Small intestine (tissue), 7 donors: ENCODE data around the gene CDH22. TPM values are rescaled to one million over a fixed set of nuclear protein-coding genes. Genes with fewer than 3 reads are reported as not detected.
A peak's percentile ranks its signal among the peaks of the same experiment; 100 is the strongest.

ENCODE experiments used
- DNase-seq, 2 donors: peaks; one replicate each; pipeline versions ENCODE4 v3.0.0 to v3.0.0-alpha.2; 2013
- FAIRE-seq: peaks from 2 replicates; lab custom pipeline; 2012; peaks lifted over from hg19 to GRCh38; lab: Jason Lieb, UNC
- H3K27ac ChIP-seq, 3 donors: one replicate each; pipeline ENCODE4 v1.5.1; 2013; ENCODE audit warnings: low read length in 2 of 3, mild to moderate bottlenecking in 2 of 3, control low read depth in 1 of 3, inconsistent platforms in 1 of 3, low read depth in 1 of 3, moderate library complexity in 1 of 3
- H3K27me3 ChIP-seq, 3 donors: one replicate each; pipeline ENCODE4 v1.6.1; 2013; ENCODE audit warnings: low read length in 3 of 3, inconsistent platforms in 1 of 3; ENCODE audit not compliant: control insufficient read depth in 3 of 3, insufficient read depth in 3 of 3
- H3K36me3 ChIP-seq, 3 donors: one replicate each; pipeline ENCODE4 v1.6.1; 2013; ENCODE audit warnings: low read length in 3 of 3, inconsistent platforms in 1 of 3, low read depth in 1 of 3, mild to moderate bottlenecking in 1 of 3, moderate library complexity in 1 of 3; ENCODE audit not compliant: control insufficient read depth in 3 of 3, insufficient read depth in 2 of 3
- H3K4me1 ChIP-seq, 3 donors: one replicate each; pipeline ENCODE4 v1.6.1; 2013; ENCODE audit warnings: low read length in 2 of 3, inconsistent platforms in 1 of 3, low read depth in 1 of 3, mild to moderate bottlenecking in 1 of 3, moderate library complexity in 1 of 3; ENCODE audit not compliant: control insufficient read depth in 3 of 3, insufficient read depth in 2 of 3
- H3K4me3 ChIP-seq, 3 donors: one replicate each; pipeline ENCODE4 v1.5.1; 2013; ENCODE audit warnings: low read length in 3 of 3, control low read depth in 1 of 3, inconsistent platforms in 1 of 3, low read depth in 1 of 3, mild to moderate bottlenecking in 1 of 3, moderate library complexity in 1 of 3
- H3K9me3 ChIP-seq, 2 donors: one replicate each; pipeline ENCODE4 v1.6.1; 2013; ENCODE audit warnings: low read depth in 1 of 2, low read length in 1 of 2; ENCODE audit not compliant: control insufficient read depth in 2 of 2, insufficient read depth in 1 of 2
- WGBS, 3 donors: extraction: QIAGEN DNeasy Blood & Tissue Kit; methylation state at CpG; one replicate each; pipeline ENCODE4 v1.1.7; 2013; 5-methylcytosine and 5-hydroxymethylcytosine counted together
- polyA plus RNA-seq, 4 donors: library from polyadenylated mRNA; stranded (reverse) in 3 of 4; unstranded in 1 of 4; fragments of 200-250 nt in 3 of 4; fragments of 120-200 nt in 1 of 4; gene quantifications; one replicate each; pipeline versions ENCODE4 v1.2.1 to v1.2.3, GENCODE V29; 2013
- donor health status: healthy with polysubstance abuse.
- donor health status: control.
- donor health status: control.
- donor health status: Bipolar disorder and iron deficiency.
- donor health status: healthy.

The CDH22 gene
- polyA plus RNA-seq, 4 donors, result 0.03 to 0.84 TPM; not detected in 2

- WGBS, 3 donors, result 76 to 77% (median 76%) methylated on average over 13 of the region's 13 CpGs
- Histone ChIP-seq H3K27me3 (peaks cover 0 to 18% (median 7%) of the 10 kb centered on the region in 3 donors), H3K9me3 (no peaks in the 10 kb centered on the region), H3K4me3 (no peak overlapping the region), H3K27ac (no peak overlapping the region), H3K4me1 (no peaks in the 10 kb centered on the region), H3K36me3 (no peaks in the 10 kb centered on the region)
- FAIRE-seq, result no peak
- no peak for DNase-seq
Observed at GRCh38 chr20:46330831-46331371, 22.6 kb upstream of the CDH22 start.

GRCh38 chr20:46330072-46330763, 21.9 kb upstream of the CDH22 start:
- FAIRE-seq, result no peak
- H3K4me3 ChIP-seq, result no peak overlapping the region
- no peak overlapping the region for H3K27ac ChIP-seq

GRCh38 chr20:46328200-46328882, 20.0 kb upstream of the CDH22 start:
- H3K27ac ChIP-seq, result no peak overlapping the region
- 43 to 52% (median 44%) methylated on average over 16 of the region's 16 CpGs for WGBS, 3 donors
- peaks cover 0 to 14% (median 8%) of the 10 kb centered on the region in 3 donors for H3K27me3 ChIP-seq
- DNase-seq, result no peak
- H3K4me3 ChIP-seq, result no peak overlapping the region
- FAIRE-seq, result no peak
- no peaks in the 10 kb centered on the region for H3K9me3 ChIP-seq
- H3K36me3 ChIP-seq, result no peaks in the 10 kb centered on the region
- H3K4me1 ChIP-seq, result no peaks in the 10 kb centered on the region

More at GRCh38 chr20:46330072-46330763, 21.9 kb upstream of the CDH22 start:
- 16 to 54% (median 29%) methylated on average over 9 to 13 of the region's 13 CpGs for WGBS, 3 donors
- Histone ChIP-seq H3K9me3 (no peaks in the 10 kb centered on the region), H3K27me3 (peaks cover 0 to 15% (median 7%) of the 10 kb centered on the region in 3 donors), H3K36me3 (no peaks in the 10 kb centered on the region), H3K4me1 (no peaks in the 10 kb centered on the region)
- no peak for DNase-seq

GRCh38 chr20:46327557-46327956, 19.3 kb upstream of the CDH22 start:
- H3K9me3 ChIP-seq, result no peaks in the 10 kb centered on the region

GRCh38 chr20:46325789-46326188, 17.5 kb upstream of the CDH22 start:
- 42 to 65% (median 60%) methylated on average over 1 of the region's 1 CpG for WGBS, 3 donors
- Histone ChIP-seq H3K27ac (no peak overlapping the region), H3K27me3 (peaks cover 0 to 15% (median 8%) of the 10 kb centered on the region in 3 donors), H3K36me3 (no peaks in the 10 kb centered on the region), H3K9me3 (no peaks in the 10 kb centered on the region), H3K4me3 (no peak overlapping the region), H3K4me1 (no peaks in the 10 kb centered on the region)
- FAIRE-seq (no peak), DNase-seq (no peak)

More at GRCh38 chr20:46327557-46327956, 19.3 kb upstream of the CDH22 start:
- WGBS, 3 donors, result 88 to 92% (median 88%) methylated on average over 6 of the region's 6 CpGs
- FAIRE-seq (no peak), DNase-seq (no peak)
- Histone ChIP-seq H3K27me3 (peaks cover 0 to 14% (median 8%) of the 10 kb centered on the region in 3 donors), H3K36me3 (no peaks in the 10 kb centered on the region), H3K4me1 (no peaks in the 10 kb centered on the region), H3K4me3 (no peak overlapping the region), H3K27ac (no peak overlapping the region)

- DNase-seq (peak; percentile 24 to 30), FAIRE-seq (no peak)
- H3K27ac ChIP-seq, result no peak overlapping the region
- H3K27me3 ChIP-seq, result peaks cover 0 to 17% (median 8%) of the 10 kb centered on the region in 3 donors
- WGBS, 3 donors, result 50 to 65% (median 56%) methylated on average over 6 of the region's 6 CpGs
- H3K9me3 ChIP-seq, result no peaks in the 10 kb centered on the region
- H3K4me3 ChIP-seq, result no peak overlapping the region
- no peaks in the 10 kb centered on the region for H3K4me1 ChIP-seq
- no peaks in the 10 kb centered on the region for H3K36me3 ChIP-seq
Observed at GRCh38 chr20:46324960-46325703, 16.8 kb upstream of the CDH22 start.

- FAIRE-seq (no peak), DNase-seq (no peak)
- H3K9me3 ChIP-seq, result no peaks in the 10 kb centered on the region
- WGBS, 3 donors, result 31 to 62% (median 37%) methylated on average over 7 of the region's 7 CpGs
- H3K27ac ChIP-seq, result no peak overlapping the region
- no peaks in the 10 kb centered on the region for H3K36me3 ChIP-seq
- peaks cover 0 to 16% (median 8%) of the 10 kb centered on the region in 3 donors for H3K27me3 ChIP-seq
- H3K4me1 ChIP-seq, result no peaks in the 10 kb centered on the region
- H3K4me3 ChIP-seq, result no peak overlapping the region
Observed at GRCh38 chr20:46324379-46324778, 16.1 kb upstream of the CDH22 start.

- WGBS, 3 donors, result 17 to 53% (median 50%) methylated on average over 10 of the region's 10 CpGs
- FAIRE-seq, result no peak
- H3K27me3 ChIP-seq, result peaks cover 0 to 19% (median 6%) of the 10 kb centered on the region in 3 donors
Observed at GRCh38 chr20:46323557-46323956, 15.3 kb upstream of the CDH22 start.

More at GRCh38 chr20:46323557-46323956, 15.3 kb upstream of the CDH22 start:
- Histone ChIP-seq H3K27ac (no peak overlapping the region), H3K36me3 (no peaks in the 10 kb centered on the region), H3K9me3 (no peaks in the 10 kb centered on the region), H3K4me3 (no peak overlapping the region), H3K4me1 (no peaks in the 10 kb centered on the region)
- DNase-seq, result no peak
